Fibroblast of skin of right biceps (primary cell): ENCODE measurements around the gene CDKN1B.
A peak's percentile ranks its signal among the peaks of the same experiment; 100 is the strongest.

Source experiments
- DNase-seq: peaks from one replicate; pipeline ENCODE4 v3.0.0-alpha.2; 2013

CDKN1B gene

DNA sequence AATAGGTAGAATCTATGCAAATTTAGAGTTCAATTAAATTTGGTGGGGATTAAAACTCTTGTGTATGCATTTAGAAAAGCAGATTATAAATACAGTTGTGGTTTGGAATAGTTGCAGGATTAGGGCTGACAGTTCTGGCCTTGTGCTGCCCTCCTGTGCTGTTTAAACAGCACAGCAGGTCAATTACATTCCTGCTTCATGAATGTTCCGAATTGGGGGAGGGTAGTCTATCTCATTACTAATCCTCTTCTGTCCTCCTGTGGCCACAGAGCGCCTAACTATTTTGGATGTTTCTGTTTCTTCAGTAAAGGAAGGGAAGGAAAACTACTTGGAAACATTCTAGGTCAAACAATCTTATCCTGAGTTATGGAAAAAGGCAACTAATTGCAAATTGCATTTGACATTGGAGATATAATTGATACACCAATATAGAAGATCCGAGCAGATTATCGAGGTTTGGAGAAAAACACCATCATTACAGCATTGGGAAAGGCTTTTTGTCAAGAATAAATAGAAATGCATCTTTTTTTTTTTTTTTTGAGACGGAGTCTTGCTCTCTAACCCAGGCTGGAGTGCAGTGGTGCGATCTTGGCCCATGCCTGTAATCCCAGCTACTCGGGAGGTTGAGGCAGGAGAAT lies 12.5 kb upstream of the CDKN1B start:
- peak; percentile 94 for DNase-seq

DNA sequence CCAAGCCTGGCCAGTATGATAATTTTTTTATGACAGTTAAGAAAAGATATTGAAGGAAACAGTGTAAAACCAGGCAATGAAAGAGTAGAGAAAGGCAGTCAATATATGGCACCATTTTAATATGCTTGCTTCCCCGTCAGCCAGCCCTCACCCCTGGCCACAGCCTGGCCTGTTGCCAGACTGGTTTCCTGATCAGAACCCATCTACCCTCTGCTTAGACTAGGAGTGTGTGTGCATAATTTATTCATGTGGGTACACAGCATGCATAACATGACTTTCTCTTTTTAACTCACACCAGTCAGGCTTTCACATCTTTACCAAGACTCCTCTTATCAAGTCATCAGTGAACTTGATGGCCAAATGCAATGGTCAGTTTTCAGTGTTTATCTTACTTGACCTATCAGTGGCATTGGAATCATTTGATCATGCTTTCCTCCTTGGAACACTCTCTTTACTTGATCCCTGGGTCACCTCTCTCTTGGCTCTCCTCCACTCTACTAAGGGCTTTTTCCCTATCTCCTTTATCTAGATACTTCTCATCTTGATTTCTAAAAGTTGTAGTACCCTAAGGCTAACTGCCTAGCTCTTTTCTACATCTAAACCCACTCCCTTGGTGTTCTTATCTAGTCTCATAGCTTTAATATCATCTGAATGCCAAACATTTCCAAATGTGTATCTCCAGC lies 11.2 kb upstream of the CDKN1B start:
- no peak for DNase-seq

DNA sequence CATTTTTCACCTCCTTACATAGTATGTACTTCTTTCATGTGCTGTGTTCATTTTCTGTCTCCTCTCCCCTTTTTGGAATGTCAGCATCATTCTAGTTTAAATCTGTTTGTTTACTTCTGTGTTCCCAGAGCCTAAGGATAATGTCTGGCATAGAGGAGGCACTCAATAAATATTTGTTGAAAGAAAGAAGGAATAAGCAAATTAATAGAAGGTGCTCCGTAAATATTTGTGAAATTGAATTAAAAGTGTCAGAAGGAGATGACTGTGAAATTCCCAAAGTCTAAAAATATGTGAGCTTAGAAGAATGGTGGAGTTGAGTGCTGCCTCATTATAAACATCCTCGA lies 3.3 kb upstream of the CDKN1B start:
- no peak for DNase-seq

DNA sequence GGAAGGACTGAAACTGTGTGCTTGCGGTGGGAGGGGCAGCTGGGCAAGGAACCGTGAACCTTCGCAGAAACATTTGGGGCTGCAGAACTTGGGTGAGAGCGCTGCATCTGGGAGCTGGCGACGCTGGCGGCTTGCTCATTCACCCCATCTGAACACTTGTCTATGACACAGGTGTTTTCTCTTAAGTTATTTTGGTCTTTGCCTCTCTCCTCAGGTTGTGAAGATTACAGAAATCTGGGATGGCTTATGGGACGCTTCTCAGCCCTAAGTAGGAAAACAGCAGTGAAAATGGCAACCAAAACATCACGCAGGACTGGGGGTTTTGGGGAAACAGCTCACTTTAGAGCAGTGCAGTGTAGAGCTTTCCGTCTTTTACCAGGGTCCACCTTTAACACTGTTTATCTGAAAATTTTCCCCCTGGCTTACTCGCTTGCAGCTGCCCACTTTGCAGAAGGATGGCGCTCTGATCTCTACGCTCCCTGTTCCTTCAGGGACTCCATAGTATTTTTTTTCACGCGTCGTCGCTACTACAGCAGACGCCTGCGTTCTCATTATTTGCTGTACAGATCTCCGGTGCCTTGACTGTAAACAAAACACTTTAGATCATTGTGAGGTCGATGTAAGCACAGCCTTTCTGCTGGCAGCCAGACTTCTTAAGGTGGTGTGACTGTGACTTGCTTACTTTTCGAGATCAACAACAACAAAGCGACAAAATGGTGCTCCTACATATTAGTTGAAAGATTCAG lies 2.7 kb upstream of the CDKN1B start:
- DNase-seq: no peak

DNA sequence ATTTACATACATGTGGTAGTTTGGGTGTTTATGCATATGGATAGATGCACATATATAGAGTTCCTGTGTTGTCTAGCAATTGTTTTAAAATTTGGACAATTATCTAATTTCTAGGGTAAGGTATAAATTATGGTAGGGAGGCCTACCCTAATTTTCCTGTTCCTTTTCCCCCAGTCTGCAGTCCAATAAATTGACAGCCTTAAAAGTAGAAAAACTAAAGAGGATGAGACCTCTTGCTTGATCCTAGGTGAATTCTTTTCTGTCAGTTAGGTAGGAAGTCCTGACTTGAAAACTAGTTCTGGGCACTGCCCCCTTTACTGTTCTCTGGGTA lies 2.1 kb upstream of the CDKN1B start:
- DNase-seq: no peak

DNA sequence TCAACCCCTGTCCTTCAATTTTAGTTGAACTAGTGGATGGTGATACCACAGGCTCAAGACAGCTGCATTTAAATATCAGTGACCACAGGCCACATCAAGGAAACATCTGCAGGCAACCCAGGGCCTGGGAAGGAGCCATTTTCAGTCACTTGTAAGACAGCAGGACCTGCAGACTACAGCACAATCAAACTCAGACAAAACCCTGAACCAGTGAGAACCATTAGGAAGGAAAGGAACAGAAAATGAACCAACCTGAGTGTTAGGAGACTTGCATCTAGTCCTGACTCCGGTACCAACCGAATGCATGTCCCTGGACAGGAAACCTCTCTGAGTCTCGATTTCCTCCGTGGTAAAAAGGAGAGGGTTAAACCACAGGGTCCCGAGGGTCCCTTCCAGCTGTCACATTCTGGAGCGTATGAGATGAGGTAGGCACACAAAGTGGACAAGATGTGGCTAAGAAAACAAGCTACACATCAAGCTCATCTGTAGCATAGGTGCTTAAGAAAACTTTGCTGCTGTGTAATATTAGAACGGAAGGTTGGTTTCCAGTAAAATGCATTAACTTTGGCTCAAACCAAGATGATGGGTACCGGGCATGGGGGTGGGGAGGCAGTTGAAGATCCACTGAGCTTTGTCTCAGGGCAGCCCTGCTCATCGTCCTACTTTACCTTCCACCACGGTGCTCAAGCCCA lies 1.6 kb upstream of the CDKN1B start:
- DNase-seq: no peak

DNA sequence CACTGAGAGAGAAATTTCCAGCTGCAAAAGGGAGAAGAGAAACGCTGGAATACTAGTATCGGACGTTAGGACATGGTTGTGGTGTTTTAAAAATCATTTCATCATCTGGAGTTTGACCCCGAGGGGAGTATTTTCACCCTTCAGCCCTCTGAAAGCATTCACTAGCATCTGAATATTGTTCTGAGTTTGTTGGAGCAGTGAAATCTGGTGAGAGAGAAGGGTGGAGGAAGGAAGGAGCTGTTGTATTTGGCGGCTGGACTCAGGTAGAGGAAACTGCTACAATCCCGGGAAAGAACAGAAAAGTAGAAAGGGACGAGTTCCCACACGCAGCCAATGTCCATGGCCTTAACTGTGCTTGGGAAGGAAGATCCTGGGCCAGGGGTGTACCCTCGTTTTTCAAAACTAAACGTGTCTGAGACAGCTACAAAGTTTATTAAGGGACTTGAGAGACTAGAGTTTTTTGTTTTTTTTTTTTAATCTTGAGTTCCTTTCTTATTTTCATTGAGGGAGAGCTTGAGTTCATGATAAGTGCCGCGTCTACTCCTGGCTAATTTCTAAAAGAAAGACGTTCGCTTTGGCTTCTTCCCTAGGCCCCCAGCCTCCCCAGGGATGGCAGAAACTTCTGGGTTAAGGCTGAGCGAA lies 896 bp upstream of the CDKN1B start:
- DNase-seq: no peak

DNA sequence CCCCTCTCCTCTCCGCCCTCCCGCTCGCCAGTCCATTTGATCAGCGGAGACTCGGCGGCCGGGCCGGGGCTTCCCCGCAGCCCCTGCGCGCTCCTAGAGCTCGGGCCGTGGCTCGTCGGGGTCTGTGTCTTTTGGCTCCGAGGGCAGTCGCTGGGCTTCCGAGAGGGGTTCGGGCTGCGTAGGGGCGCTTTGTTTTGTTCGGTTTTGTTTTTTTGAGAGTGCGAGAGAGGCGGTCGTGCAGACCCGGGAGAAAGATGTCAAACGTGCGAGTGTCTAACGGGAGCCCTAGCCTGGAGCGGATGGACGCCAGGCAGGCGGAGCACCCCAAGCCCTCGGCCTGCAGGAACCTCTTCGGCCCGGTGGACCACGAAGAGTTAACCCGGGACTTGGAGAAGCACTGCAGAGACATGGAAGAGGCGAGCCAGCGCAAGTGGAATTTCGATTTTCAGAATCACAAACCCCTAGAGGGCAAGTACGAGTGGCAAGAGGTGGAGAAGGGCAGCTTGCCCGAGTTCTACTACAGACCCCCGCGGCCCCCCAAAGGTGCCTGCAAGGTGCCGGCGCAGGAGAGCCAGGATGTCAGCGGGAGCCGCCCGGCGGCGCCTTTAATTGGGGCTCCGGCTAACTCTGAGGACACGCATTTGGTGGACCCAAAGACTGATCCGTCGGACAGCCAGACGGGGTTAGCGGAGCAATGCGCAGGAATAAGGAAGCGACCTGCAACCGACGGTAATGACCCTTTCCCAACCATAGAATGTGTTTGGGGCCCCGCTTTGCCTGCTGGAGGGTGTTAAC lies 615 bp downstream of the CDKN1B start:
- no peak for DNase-seq

DNA sequence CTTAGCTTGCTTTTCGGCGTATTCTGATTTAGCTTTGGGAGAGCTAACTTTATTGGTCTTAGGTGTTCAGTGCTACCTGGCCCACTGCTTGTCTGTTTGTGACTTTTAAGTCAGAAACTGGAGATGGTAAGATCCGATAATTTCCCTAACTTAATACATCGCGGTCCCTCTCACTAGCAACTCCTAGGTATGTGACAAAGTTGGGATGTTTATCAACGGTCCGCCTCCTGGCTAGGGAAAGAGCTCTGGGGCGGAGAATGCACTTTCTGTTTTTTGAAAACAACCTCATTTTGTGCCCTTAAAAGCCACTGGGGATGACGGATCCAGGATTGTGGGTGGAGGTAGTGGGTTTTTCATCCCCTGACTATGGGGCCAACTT lies 1.2 kb downstream of the CDKN1B start:
- no peak for DNase-seq

DNA sequence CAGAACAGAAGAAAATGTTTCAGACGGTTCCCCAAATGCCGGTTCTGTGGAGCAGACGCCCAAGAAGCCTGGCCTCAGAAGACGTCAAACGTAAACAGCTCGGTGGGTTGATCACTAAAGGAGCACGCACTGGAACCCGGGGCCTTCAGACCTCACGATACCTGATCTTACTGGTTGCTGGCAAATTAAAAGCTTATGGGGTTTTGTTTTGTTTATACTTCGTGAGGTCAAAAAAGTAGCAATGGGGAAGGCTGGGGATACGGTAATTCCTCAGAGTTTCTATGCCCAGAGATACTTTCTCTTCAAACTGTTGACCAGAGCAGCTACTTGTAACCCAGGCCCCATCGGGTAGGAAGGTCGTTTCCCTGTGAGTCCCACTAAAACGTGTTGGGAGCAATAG lies 1.7 kb downstream of the CDKN1B start:
- peak; percentile 48 for DNase-seq

DNA sequence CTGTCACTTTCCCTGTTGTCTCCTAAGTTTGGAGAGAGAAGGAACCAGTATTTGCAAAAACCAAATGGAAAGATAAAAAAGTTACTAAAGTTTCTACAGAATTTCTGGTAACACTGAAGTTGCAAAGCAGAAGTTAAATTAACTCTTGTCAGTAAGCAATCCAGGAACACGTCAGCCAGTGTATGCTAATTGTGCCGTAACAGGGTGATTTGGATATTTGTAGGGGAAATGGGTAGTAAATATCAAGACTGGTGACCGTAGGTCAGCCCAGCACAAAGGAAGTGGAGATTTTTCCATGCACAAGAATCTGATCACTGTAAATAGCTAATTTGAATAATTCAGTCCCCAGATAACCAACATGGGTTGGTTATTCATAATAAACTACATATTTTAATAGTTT lies 2.3 kb downstream of the CDKN1B start:
- no peak for DNase-seq

DNA sequence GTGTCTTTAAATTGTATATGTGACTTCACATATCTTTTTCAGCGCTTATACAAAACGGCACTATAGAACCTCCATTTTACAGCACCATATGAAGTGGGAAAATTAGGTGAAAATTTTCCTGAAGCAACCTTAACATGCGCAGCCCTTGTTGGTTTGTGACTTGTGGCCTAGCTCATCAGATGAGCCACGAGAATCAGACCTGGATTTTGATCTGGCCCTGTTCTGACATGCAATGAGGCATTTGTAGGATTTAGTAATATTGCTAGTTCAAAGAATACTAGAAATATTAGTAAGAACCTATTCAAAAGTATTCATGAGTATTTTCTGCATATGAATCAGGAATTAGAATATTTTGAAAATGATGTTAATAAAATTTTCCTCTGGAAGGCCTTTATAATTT lies 2.9 kb downstream of the CDKN1B start:
- DNase-seq: no peak

DNA sequence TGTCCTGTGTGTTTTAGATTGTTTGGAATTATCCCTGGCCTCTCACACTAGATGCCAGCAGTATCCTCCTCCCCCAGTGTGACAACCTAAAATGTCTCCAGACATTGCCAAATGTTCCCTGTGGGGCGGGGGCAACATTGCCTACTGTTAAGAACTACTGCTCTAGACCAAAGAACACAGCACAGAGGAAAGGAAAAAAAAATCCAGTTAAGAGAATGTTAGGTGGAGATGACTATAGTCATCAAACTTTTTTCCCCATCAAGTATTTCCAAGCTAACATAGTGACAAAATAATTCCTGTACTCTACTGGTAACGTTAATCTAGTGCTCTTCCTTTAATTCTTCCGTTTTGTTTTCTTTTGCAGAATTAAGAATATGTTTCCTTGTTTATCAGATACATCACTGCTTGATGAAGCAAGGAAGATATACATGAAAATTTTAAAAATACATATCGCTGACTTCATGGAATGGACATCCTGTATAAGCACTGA lies 3.5 kb downstream of the CDKN1B start:
- DNase-seq: no peak

DNA sequence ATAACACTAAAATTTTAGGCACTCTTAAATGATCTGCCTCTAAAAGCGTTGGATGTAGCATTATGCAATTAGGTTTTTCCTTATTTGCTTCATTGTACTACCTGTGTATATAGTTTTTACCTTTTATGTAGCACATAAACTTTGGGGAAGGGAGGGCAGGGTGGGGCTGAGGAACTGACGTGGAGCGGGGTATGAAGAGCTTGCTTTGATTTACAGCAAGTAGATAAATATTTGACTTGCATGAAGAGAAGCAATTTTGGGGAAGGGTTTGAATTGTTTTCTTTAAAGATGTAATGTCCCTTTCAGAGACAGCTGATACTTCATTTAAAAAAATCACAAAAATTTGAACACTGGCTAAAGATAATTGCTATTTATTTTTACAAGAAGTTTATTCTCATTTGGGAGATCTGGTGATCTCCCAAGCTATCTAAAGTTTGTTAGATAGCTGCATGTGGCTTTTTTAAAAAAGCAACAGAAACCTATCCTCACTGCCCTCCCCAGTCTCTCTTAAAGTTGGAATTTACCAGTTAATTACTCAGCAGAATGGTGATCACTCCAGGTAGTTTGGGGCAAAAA lies 4.1 kb downstream of the CDKN1B start:
- DNase-seq: no peak

DNA sequence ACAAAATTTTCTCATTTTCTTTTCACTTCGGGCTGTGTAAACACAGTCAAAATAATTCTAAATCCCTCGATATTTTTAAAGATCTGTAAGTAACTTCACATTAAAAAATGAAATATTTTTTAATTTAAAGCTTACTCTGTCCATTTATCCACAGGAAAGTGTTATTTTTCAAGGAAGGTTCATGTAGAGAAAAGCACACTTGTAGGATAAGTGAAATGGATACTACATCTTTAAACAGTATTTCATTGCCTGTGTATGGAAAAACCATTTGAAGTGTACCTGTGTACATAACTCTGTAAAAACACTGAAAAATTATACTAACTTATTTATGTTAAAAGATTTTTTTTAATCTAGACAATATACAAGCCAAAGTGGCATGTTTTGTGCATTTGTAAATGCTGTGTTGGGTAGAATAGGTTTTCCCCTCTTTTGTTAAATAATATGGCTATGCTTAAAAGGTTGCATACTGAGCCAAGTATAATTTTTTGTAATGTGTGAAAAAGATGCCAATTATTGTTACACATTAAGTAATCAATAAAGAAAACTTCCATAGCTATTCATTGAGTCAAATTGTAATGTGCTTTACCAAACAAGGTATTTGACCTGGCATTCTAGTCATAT lies 4.8 kb downstream of the CDKN1B start:
- DNase-seq: no peak

DNA sequence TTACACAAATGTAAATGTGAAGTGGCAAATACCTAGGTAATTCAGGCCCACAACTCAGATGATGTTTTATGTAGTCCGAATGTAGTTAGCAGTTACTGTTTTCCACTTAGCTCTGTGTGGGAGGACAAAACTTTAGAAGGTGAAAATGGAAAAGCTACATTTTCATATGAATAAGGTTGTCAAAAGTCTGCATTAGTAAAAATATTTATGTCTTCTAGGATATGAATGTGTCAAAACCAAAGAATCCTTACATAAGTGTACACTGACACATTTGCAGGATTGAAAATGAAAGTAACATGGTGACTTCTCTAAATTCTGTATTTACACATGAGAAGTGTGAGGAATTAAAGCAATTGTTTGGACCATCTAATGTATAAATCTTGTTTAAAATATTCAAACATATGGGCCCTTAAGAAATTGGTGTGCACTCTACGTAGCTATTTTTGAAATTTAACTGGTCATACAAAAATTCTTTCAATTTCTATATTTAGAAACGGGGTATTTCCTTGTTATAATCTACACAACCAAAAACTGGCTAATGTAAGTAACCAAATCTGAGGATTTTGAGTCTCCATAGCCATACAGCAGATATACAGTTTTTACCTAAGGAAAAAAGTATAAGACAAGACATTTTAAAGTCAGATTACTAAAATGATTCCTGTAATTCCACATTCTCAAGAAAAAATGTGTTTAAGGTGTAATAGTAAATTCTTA lies 5.4 kb downstream of the CDKN1B start:
- peak; percentile 42 for DNase-seq

DNA sequence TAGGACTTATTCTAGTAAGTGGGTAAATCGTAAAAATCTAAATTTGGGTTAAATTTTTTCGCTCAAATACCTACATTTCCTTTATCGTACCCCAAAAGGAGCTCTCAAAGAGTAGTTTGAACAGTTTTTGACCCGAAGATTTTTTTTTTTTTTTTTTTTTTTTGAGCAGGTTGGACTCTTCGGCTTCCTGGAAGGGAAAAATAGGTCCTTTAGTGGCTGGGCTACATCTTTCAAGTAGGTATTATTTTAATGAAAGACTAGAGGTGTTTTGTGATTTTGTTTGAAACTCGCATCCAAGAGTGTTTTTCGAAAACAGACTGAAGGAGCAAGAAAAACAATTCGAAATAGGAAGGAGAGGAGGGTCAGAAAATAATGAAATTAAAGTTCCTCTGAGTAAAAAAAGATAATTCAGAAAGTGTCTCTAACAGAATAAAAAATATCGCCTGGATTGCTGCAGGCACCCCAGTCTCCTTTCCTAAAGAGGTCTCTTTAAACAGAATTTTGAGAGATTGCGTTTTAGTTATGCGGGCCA lies 6.0 kb downstream of the CDKN1B start:
- no peak for DNase-seq

DNA sequence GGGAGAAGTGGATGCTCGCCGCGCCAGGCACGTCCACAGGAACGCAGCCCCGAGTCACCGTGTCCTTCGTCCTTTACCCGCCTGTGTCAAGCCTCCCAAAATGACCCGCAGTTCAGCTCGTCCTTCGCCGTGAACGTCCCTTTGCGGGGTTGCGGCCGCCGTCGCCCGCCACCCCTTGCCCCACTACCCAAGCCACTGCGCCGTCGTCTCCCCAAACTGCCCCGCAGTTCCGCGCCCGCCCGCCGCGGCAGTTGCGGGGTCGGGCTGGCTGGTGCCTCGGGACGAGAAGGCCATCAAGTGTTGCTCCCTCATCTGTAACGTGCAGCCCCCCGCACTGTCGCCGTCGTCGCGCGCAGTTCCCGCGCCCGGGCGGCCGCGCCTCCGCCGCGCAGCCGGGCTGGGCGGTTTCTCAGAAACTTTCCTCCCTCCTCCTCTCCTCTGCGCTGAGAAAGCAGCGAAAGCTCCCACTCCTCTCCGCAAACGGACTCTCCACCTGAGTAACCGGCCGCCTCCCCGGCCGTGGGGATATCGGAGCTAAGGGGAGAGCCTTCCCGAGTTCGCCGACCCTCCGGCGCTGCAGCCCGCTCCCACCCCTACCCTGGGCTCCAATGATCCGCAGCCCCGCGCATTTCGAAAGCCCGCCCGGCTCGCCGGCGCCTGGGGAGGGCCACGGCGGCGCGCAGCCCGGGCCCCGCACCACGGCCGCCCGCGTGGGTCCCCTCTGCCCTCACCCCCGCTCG lies 6.7 kb downstream of the CDKN1B start:
- peak; percentile 36 for DNase-seq

DNA sequence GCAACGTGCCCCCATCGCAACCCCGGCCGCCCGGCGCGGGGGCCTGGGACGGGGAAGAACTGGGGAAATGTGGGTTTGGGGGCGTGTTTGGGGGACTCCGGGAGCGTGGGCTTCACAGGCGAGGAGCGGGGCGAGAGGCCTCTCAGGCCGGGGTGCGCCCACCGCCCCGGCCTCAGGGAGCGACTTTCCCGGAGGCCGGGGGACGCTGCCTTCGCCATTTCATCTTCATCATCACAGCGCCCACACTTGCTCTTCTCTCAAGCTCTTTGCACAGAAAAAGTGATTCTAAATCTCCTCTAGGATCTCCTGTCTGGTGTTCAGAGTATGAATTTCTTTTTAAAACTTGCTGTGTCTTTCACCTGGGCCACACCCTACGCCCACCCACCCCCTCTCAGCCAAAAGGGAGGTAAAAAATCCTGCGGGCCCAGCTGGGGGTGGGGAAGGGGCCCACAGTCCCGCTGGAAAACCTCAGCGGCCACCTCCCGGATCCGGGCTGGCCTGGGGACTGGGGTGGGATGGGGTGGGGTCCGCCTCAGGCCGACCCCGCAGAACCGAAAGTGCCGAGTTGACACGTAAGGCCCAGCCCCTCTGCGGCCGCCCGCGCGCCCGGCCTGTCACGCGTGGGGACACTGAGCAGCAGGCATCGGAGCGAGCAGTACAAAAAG lies 7.4 kb downstream of the CDKN1B start:
- no peak for DNase-seq
